Tibial nerve (tissue), 4 donors: ENCODE results near the gene SLC26A9.

Experiments
- EP300 ChIP-seq, 2 donors: sonication (generic); formaldehyde crosslinking; IDR thresholded peaks; one replicate each; pipeline ENCODE4 v1.6.1; 2017; ENCODE audit warnings: antibody characterized with exemption in 2 of 2, mild to moderate bottlenecking in 1 of 2
- POLR2A ChIP-seq, 2 donors: fragments of 450-650 bp; IDR thresholded peaks; one replicate each; pipeline ENCODE4 v1.6.1; 2017; ENCODE audit warnings: antibody characterized with exemption in 2 of 2, mild to moderate bottlenecking in 2 of 2, moderate library complexity in 2 of 2
- TF ChIP-seq, protein P1 (sequence below), 5 experiments: fragments of 200-600 bp in 3 of 5; fragments of 450-650 bp in 2 of 5; sonication (generic) in 3 of 5; IDR thresholded peaks; one replicate each; pipeline ENCODE4 v1.5.1; 2016 to 2019; ENCODE audit warnings: antibody characterized with exemption in 5 of 5, mild to moderate bottlenecking in 3 of 5, moderate library complexity in 2 of 5

- TF ChIP-seq, protein P1, sequence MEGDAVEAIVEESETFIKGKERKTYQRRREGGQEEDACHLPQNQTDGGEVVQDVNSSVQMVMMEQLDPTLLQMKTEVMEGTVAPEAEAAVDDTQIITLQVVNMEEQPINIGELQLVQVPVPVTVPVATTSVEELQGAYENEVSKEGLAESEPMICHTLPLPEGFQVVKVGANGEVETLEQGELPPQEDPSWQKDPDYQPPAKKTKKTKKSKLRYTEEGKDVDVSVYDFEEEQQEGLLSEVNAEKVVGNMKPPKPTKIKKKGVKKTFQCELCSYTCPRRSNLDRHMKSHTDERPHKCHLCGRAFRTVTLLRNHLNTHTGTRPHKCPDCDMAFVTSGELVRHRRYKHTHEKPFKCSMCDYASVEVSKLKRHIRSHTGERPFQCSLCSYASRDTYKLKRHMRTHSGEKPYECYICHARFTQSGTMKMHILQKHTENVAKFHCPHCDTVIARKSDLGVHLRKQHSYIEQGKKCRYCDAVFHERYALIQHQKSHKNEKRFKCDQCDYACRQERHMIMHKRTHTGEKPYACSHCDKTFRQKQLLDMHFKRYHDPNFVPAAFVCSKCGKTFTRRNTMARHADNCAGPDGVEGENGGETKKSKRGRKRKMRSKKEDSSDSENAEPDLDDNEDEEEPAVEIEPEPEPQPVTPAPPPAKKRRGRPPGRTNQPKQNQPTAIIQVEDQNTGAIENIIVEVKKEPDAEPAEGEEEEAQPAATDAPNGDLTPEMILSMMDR (IDR thresholded peaks at IDR 0.05), result no peak
- no peak for TF ChIP-seq POLR2A (IDR thresholded peaks at IDR 0.05)
- no peak for TF ChIP-seq EP300 (IDR thresholded peaks at IDR 0.05)
These were observed 42.2 kb upstream of the SLC26A9 start for GRCh38 chr1:205985330-205986005.
